Peyer's patch (tissue), 4 donors: Measurements from ENCODE around the gene HIC2.
"Not testable (repeated sequence)": the region's sequence is repeated elsewhere in the genome, so short reads cannot be mapped to it uniquely, and the experiment has no call there.

ENCODE experiments used
- CTCF ChIP-seq, 6 experiments: fragments of 450-650 bp in 4 of 6; fragments of 200-600 bp in 2 of 6; sonication (generic) in 1 of 6; IDR thresholded peaks; one replicate each; pipeline ENCODE4 v1.5.1; 2017 to 2019; ENCODE audit warnings: antibody characterized with exemption in 6 of 6, mild to moderate bottlenecking in 3 of 6, moderate library complexity in 1 of 6
- POLR2A ChIP-seq, 2 donors: fragments of 450-650 bp; IDR thresholded peaks; one replicate each; pipeline ENCODE4 v1.5.1; 2017; ENCODE audit warnings: antibody characterized with exemption in 2 of 2, mild to moderate bottlenecking in 2 of 2, moderate library complexity in 2 of 2

- TF ChIP-seq CTCF, POLR2A (IDR thresholded peaks at IDR 0.05): not testable (repeated sequence)
Observed at GRCh38 chr22:21368603-21369310, 48.4 kb upstream of the HIC2 start.
